NCI-H1105 (cell line): Measurements from ENCODE around the gene KANK4.

ENCODE experiments used
- DNase-seq: peaks from one replicate; lab custom pipeline; 2025; lab: John Stamatoyannopoulos, UW

Gene KANK4

GRCh38 chr1:62304515-62304914 lies 14.7 kb downstream of the KANK4 start:
- DNase-seq: no peak

GRCh38 chr1:62301726-62302390 lies 17.4 kb downstream of the KANK4 start:
- no peak for DNase-seq

GRCh38 chr1:62299426-62300200 lies 19.6 kb downstream of the KANK4 start:
- no peak for DNase-seq

DNA sequence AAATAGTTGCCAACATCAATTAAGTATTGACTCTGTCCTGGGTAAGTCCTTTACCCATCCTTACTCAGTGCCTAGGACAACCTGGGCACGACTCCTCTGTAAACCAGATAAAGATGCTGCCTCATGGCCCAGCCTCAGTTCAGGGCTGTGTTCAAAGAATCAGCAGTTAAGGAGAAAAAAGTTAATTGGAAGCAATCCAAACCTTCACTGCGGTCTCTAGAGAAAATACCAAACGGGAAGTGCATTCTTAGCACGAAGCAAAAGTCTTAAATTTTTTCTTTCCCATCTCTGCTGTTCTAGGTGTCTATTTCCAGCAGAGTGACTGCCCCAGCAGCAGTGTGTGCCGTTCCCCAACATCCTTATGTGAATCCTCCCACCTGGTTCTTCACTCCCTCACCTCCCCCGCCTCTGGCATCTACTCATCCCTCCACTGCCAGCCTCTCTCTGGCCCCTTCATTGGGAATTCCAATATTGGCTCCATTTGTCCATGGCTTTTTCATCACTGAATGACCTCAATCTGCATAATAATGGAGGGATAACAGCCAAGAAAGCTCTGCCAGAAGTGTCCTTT lies 23.2 kb downstream of the KANK4 start:
- no peak for DNase-seq

DNA sequence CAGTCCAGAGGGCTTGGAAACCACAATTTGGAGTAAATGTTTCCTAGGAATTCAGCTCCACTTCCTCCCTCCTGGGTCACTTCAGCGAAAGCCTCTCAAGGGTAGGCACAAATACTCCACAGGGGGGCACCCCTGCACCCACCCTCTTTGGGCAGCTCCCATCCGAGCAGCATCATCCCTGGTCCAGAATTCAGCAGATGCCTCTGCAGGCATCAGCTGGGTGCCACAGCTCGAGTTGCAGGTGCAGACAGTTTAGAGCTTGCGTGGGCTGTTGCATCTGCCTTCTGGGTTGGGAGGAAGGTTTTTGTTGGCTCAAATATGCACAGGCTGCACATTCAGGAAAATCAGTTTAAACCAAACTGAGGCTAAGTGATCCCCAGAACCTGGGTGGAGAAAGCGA lies 25.0 kb downstream of the KANK4 start:
- DNase-seq: no peak

- no peak for DNase-seq
Measured at GRCh38 chr1:62288662-62289061, 30.6 kb downstream of the KANK4 start.

- no peak for DNase-seq
Measured at GRCh38 chr1:62288224-62288623, 31.0 kb downstream of the KANK4 start.

DNA sequence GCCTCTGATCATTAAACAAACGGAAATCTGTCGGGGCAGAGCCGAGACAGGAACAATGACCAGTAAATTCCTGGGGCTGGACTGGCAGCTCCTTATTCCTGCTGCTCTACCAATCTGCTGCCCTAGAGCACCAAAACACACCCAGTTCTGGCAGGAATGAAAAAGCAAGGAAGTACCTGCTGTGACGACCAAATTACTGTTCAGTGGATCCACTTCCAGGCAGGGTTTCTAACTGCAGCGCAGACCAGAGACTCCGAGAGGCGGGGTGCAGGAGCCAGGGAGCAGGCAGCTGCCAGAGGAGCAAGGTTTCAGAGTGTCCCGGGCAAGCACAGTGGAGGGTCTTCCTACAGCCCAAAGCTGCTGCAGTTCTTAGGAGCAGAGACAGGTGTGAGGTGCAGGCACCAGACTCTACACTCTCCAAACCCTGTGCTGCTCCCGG lies 32.4 kb downstream of the KANK4 start:
- DNase-seq: no peak

DNA sequence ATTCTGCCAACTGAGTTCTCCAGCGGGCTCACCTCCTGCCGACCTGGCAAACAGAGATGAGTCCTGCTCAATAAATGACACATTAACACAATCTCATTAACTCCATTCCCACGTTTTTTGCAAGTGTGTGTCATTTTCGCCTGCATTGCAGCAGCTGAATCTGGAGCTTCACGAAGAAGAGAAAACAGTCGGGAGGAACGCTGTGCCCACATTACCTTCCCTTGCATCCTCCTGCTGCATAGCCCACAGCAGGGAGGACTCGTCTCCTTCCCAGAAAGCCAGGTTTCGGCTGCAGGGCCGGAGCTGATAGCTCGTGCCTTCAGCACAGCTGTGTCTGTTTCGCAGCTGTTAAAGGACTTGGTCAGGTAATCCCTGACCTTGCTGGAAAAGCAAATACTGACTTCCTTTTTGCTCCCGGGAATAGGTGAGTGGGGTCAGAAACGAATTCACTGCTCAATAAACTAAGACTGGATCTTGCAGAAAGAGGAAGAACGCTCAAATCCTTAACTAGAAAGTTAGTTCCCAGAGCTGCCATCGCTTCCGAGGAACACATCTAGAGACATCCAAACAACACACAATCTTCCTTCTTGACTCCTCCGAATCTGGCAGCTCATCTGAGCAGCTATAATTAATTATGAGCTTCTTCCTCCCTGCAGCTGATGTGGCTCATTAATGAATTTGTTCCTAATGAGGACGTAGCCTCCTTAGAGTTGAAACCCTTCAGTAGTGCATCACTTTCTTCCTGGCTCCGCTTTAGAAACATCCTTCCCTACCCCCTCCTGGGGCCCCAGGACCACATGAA lies 33.0 kb downstream of the KANK4 start:
- no peak for DNase-seq

DNA sequence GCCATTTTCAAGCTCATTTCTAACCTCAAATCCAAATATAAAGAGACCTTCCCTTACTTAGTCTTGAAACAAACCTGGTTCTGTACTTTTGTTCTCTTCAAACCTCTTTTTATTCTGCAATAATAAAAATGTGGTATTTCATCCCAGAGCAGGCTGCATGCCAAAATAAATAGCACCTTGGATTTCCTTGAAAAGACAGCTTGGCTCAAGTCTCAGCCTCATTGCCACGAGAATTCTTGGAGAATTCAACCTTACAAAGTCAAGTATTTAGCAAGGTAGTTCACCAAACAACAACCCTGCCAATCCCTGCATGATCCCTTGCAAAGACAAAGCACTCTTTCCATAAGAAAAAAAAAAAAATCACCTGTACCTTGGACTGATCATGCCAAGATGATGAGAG lies 33.8 kb downstream of the KANK4 start:
- no peak for DNase-seq

DNA sequence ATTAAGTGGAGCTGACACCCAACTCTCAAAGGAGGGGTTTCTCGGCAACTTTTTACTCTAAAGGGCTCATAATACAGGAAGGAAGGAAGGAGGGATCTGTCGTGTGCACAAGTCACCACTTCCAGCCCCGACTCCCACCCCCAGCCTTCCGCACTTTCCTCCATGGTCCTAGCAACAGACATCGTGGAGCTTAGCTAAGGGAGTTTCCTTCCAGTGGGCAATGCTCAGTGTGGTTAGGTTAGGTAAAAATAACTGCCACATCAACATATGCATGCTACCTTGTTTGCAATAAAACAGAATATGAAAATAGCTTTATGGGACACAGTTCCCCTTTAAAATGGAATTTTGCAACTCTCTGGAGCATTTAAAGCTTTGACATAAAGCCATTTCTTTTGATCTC lies 35.2 kb downstream of the KANK4 start:
- no peak for DNase-seq

- no peak for DNase-seq
Measured at GRCh38 chr1:62282909-62283755, 36.1 kb downstream of the KANK4 start.

DNA sequence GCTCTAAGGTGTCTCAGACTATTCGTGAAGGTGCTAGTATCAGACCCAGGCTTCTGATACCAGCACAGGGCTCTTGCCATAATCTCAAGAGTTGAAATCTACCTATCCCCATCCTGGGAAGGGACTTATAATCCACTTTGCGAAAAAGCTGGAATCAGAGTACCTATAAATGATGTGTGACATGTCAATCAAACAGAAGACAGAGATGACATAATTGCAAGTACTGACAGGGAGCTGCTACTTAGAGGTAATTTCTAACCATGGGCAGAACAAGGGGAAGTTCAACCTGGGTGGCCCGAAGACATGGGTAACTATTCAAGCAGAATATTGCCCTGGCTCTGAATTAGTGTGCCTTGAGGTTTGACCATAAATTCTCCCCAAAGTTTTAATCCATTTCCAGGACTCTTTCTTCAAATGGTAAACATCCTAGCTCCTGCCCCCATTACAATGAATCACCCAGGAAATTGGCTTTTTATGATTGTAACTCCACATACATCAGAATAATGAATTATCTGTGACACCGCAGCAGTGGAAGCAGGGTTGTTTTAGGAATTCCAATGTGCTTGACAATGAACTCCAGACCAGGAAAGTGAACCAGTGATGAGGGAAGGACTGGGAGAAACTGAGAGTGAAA lies 37.2 kb downstream of the KANK4 start:
- DNase-seq: no peak

DNA sequence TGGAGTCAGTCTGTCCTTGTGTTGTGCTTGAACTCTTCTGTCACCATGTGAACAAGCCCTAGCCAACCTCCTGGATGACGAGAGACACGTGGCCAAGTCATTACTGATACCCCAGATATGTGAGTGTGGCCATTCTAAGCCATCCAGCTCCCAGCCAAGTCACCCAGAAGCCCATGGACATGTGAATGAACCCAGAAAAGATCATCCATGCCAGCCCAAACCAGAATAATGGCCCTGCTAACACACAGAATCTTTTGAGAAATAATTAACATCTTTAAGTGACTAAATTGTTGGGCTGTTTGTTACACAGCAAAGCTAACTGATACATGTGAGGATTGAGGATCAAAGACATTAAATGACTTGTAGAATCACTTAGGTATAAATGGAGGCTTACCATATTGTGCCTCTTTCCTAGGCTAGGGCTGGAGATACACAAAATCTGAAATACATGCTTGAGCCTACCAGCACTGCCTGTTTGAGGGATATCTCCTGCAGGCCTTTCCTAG lies 38.2 kb downstream of the KANK4 start:
- no peak for DNase-seq

- DNase-seq: no peak
Measured at GRCh38 chr1:62280150-62280549, 39.1 kb downstream of the KANK4 start.

DNA sequence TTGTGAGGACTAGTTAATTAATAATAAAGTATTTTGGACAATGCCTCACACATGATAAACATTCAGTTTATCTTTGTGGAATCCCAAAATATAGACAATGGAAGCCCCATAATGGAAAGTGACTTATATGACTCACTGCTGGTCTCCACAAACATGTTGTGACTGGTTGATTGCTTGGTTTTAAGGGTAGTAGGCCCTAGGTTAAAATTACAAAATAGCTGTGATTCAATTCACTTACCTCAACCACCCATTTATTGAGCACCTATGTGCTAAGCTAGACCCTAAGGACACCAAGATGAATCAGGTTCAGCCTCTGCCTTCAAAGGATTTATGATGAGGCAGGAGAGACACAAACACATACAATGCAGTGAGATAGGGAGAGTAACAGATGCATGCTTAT lies 42.4 kb downstream of the KANK4 start:
- DNase-seq: no peak

GRCh38 chr1:62274496-62275485 lies 44.4 kb downstream of the KANK4 start:
- DNase-seq: no peak

DNA sequence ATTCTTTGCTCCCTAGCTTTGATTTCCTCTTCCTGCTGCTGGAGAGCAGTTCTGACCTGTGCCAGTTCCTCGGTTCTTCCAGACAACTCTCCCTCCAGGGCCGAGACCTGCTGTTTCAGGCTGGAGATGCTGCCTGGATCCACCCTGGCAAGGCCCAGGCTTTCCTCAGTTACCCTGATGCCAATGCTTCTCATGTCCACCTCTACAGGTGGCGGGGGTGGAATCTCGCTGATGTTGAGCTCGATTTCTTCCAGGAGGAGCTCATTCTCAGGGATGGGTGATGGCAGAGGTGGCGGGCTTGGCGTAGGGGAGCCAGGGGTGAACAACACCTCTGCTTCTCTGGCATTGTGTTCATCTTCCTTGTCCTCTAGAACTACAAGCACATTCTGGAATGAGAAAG lies 45.3 kb downstream of the KANK4 start:
- DNase-seq: no peak

GRCh38 chr1:62271948-62272728 lies 47.1 kb downstream of the KANK4 start:
- DNase-seq: no peak
